AG20443 (cell line): ENCODE data around the gene ROR2.
A peak's percentile ranks its signal among the peaks of the same experiment; 100 is the strongest.

Experiments
- DNase-seq: peaks from one replicate; pipeline ENCODE4 v3.0.0; 2012; ENCODE audit warnings: low spot score, mixed read lengths

The ROR2 gene

GRCh38 chr9:91515074-91515687, 434.8 kb downstream of the ROR2 start:
- DNase-seq: peak; percentile 82
